ENCODE results near the gene PIGS. TPM values are rescaled to one million over a fixed set of nuclear protein-coding genes. Genes with fewer than 3 reads are reported as not detected.

PIGS gene
- total and polyA plus RNA-seq, 4 donors: 10.0 to 71.9 (median 57.2) TPM

DNA sequence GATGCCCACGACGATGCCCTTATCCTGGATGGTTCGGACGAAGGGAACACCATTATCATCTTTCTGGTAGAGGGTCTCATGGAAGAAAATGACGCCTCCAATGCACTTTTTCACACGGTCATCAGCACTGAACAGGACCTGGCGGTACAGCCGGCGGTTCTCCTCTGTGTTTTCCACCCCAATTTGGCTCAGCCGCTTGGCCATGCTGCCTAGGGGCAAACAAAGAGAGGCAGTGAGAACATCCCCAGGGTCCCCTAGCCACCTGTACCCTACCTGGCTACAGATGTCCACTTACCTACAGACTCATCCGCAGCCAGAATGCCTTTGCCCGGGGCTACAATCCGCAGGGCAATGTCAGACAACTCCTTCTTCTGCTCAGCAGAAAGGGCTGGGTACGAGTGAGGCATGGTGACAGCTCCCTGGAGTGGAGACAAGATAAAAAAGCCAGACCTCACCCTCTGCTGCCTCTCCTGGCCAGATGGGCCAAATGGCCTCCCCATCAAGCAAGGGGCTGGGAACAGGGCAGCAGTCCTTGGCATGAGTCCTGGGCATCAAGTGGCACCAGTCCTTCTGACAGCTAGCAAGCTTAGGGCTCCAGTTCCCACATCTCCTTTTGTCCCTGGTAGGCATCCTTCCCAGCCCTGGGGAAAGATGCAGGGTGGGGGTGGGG is 3.9 kb upstream of the PIGS start:
- TF ChIP-seq, protein P1, sequence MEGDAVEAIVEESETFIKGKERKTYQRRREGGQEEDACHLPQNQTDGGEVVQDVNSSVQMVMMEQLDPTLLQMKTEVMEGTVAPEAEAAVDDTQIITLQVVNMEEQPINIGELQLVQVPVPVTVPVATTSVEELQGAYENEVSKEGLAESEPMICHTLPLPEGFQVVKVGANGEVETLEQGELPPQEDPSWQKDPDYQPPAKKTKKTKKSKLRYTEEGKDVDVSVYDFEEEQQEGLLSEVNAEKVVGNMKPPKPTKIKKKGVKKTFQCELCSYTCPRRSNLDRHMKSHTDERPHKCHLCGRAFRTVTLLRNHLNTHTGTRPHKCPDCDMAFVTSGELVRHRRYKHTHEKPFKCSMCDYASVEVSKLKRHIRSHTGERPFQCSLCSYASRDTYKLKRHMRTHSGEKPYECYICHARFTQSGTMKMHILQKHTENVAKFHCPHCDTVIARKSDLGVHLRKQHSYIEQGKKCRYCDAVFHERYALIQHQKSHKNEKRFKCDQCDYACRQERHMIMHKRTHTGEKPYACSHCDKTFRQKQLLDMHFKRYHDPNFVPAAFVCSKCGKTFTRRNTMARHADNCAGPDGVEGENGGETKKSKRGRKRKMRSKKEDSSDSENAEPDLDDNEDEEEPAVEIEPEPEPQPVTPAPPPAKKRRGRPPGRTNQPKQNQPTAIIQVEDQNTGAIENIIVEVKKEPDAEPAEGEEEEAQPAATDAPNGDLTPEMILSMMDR (IDR thresholded peaks at IDR 0.05; ENCODE audit: control extremely low read depth, extremely low read depth): no peak
- Histone ChIP-seq H3K4me3 (no peak overlapping the region), H3K9me3 (ENCODE audit: control insufficient read depth in 4 of 4, insufficient read depth in 3 of 4, low read length in 3 of 4) (no peaks in the 10 kb centered on the region), H3K27ac (ENCODE audit: low read depth in 1 of 2, low read length in 1 of 2) (no peak overlapping the region), H3K36me3 (ENCODE audit: control insufficient read depth in 4 of 4, insufficient read depth in 4 of 4, low read length in 4 of 4) (peaks cover 0 to 6% (median 3%) of the 10 kb centered on the region in 4 donors), H3K27me3 (ENCODE audit: control insufficient read depth in 3 of 3, insufficient read depth in 3 of 3, low read length in 2 of 3) (no peaks in the 10 kb centered on the region), H3K4me1 (ENCODE audit: control insufficient read depth in 5 of 5, insufficient read depth in 5 of 5, low read length in 5 of 5) (peaks cover 0 to 36% (median 0%) of the 10 kb centered on the region in 5 donors), H3K9ac (ENCODE audit: insufficient read depth in 1 of 2, low read length in 2 of 2) (no peak overlapping the region)
- ATAC-seq (ENCODE audit: insufficient read depth, low FRiP score) (no peak), DNase-seq (no peak)
- WGBS, 2 donors: 95 to 97% methylated on average over 14 of the region's 14 CpGs

DNA sequence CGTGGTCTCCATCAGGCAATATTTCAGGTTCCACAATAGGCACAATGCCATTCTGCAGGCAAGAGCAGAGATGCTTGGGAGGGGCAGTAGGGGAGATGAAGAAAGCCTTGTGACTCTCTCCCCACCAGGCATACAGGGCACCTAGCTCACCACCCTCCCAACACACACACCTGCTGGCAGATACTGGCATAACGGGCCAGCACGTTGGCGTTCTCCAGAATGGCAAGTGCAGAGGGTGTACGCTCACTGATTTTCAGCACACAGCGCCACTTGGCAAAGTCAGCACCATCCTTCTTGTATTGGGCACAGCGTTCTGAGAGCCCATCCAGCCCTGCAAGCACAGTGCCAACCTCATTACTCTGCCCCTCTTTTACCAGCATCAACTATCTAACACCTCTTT is 3.2 kb upstream of the PIGS start:
- no peak overlapping the region for H3K9ac ChIP-seq (ENCODE audit: insufficient read depth in 1 of 2, low read length in 2 of 2)
- H3K9me3 ChIP-seq (ENCODE audit: control insufficient read depth in 4 of 4, insufficient read depth in 3 of 4, low read length in 3 of 4): no peaks in the 10 kb centered on the region
- peaks cover 0 to 39% (median 0%) of the 10 kb centered on the region in 5 donors for H3K4me1 ChIP-seq (ENCODE audit: control insufficient read depth in 5 of 5, insufficient read depth in 5 of 5, low read length in 5 of 5)
- H3K36me3 ChIP-seq (ENCODE audit: control insufficient read depth in 4 of 4, insufficient read depth in 4 of 4, low read length in 4 of 4): peaks cover 0 to 7% (median 3%) of the 10 kb centered on the region in 4 donors
- no peak overlapping the region for H3K27ac ChIP-seq (ENCODE audit: low read depth in 1 of 2, low read length in 1 of 2)
- DNase-seq (no peak), ATAC-seq (ENCODE audit: insufficient read depth, low FRiP score) (no peak)
- WGBS, 2 donors: 94% methylated on average over 7 of the region's 7 CpGs
- TF ChIP-seq, protein P1 (IDR thresholded peaks at IDR 0.05; ENCODE audit: control extremely low read depth, extremely low read depth): no peak
- no peaks in the 10 kb centered on the region for H3K27me3 ChIP-seq (ENCODE audit: control insufficient read depth in 3 of 3, insufficient read depth in 3 of 3, low read length in 2 of 3)
- H3K4me3 ChIP-seq: no peak overlapping the region

DNA sequence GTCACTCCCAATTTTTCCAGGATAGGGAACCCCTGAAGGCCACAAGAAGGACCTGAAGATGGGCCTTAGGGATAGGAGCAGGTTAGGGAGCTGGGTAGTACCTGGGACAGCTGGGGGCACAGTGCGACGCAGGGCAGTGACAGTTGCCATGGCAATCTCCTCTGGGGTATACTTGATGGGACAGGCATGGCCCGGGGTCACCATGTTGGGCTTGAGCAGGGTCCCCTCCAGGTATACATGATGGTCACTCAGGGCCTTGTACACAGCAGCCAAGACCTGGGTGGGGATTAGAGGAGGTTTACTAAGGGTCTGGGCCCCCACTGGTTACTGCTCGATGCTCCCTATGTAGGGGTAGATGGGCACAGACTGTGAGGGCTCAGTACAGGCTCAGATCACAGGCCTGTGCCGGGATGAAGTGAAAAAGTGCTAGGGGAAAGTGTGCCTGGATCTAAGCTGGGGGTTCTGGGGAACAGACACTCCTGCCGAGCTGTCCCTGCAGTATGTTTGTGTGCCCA is 2.7 kb upstream of the PIGS start:
- DNase-seq (no peak), ATAC-seq (ENCODE audit: insufficient read depth, low FRiP score) (no peak)
- Histone ChIP-seq H3K9me3 (ENCODE audit: control insufficient read depth in 4 of 4, insufficient read depth in 3 of 4, low read length in 3 of 4) (no peaks in the 10 kb centered on the region), H3K27ac (ENCODE audit: low read depth in 1 of 2, low read length in 1 of 2) (no peak overlapping the region), H3K4me3 (no peak overlapping the region), H3K27me3 (ENCODE audit: control insufficient read depth in 3 of 3, insufficient read depth in 3 of 3, low read length in 2 of 3) (no peaks in the 10 kb centered on the region), H3K4me1 (ENCODE audit: control insufficient read depth in 5 of 5, insufficient read depth in 5 of 5, low read length in 5 of 5) (peaks cover 0 to 39% (median 0%) of the 10 kb centered on the region in 5 donors), H3K9ac (ENCODE audit: insufficient read depth in 1 of 2, low read length in 2 of 2) (no peak overlapping the region), H3K36me3 (ENCODE audit: control insufficient read depth in 4 of 4, insufficient read depth in 4 of 4, low read length in 4 of 4) (peaks cover 0 to 10% (median 3%) of the 10 kb centered on the region in 4 donors)
- TF ChIP-seq, protein P1 (IDR thresholded peaks at IDR 0.05; ENCODE audit: control extremely low read depth, extremely low read depth): no peak
- WGBS, 2 donors: 94 to 96% methylated on average over 6 of the region's 6 CpGs

Data from lung (tissue), 12 donors.